ENCODE data around the gene AGAP1. TPM values are rescaled to one million over a fixed set of nuclear protein-coding genes. Genes with fewer than 3 reads are reported as not detected.
A peak's percentile ranks its signal among the peaks of the same experiment; 100 is the strongest.

The AGAP1 gene
- total RNA-seq, result 10 to 100 TPM in 3 of 6 experiments, 1 to 10 TPM in 3; 8.1 to 11.2 (median 9.8) TPM
- long read RNA-seq, result 0 reads

DNA sequence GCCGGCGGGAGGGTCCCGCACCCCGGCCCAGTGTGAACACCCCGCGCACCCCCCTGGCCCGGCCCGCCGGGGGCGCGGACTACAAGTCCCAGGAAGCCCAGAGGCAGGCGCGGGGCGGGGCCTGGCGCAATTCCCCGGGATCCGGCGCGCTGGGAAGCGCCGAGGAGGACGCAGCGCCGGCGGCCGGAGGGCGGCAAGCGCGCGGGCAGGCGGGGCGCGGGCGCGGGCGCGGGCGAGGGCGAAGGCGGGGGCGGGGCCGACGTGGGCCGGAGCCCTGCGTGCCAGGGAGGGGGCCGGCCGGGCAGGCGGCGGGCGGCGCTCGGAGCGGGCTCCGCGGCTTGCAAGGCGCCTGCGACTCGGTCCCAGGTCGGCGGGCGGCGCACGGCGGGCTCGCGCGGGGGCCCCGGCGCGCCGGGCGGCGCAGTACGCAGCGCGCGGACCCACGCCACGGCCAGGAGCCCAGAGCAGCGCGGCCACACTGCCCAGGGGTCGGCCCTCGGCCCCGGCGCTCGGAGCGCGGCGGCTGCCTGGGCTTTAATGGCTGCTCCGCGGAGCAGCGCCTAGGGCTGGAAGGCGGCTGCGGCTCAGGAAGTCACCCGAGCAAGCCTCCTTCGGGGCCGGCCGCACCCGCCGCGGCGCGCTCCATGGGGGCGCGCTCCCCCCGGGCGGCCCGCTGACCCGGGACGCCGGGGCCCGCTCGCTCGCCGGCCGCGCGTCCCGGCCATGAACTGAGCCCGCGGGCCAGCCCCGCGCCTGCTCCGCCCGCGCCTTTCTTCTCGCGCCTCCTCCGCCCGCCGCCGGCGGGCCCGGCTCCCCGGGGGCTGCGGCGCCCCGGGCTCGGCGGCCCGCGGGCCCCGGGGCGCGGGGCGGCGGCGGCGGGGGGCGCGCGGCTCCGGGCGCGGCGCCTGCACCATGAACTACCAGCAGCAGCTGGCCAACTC, at the start of gene AGAP1:
TSS of gene AGAP1 (plus strand) at position 269 of the 941 bp plus-strand sequence.
- peak within 1 kb of the TSS; percentile 58 to 79 (median 67) for H3K4me3 ChIP-seq

DNA sequence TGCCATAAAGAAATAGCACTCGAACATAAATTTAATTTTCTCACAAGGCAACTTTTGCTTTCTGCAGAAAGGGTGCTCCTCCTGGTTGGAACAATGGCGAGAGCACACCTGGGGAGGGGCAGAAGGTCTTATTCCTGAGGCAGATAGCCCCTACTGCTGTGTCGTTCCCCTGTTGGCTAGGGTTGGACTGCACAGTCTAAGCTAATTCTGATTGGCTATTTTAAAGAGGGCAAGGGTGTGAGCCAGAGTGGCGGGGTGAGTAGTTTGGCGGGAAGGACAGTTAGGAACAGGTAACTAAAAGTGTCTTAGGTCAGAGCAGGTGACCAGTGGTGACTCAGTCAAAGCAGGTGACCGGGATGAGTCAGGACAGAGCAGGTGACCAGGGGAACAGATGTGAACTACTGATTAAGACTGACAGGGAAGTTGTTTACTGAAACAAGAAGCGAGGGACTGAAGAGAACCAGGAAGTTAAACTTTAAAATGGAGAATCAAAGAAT, 49.7 kb upstream of the AGAP1 start:
- Histone ChIP-seq H3K27me3 (no peaks in the 10 kb centered on the region), H3K36me3 (no peaks in the 10 kb centered on the region), H3K4me1 (no peaks in the 10 kb centered on the region), H3K4me3 (no peak overlapping the region), H3K9me3 (no peaks in the 10 kb centered on the region), H3K27ac (no peak overlapping the region)
- intact Hi-C loops (cut with DNase I), result no loop called here
- TF ChIP-seq, protein P1, sequence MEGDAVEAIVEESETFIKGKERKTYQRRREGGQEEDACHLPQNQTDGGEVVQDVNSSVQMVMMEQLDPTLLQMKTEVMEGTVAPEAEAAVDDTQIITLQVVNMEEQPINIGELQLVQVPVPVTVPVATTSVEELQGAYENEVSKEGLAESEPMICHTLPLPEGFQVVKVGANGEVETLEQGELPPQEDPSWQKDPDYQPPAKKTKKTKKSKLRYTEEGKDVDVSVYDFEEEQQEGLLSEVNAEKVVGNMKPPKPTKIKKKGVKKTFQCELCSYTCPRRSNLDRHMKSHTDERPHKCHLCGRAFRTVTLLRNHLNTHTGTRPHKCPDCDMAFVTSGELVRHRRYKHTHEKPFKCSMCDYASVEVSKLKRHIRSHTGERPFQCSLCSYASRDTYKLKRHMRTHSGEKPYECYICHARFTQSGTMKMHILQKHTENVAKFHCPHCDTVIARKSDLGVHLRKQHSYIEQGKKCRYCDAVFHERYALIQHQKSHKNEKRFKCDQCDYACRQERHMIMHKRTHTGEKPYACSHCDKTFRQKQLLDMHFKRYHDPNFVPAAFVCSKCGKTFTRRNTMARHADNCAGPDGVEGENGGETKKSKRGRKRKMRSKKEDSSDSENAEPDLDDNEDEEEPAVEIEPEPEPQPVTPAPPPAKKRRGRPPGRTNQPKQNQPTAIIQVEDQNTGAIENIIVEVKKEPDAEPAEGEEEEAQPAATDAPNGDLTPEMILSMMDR (IDR thresholded peaks at IDR 0.05), result no peak
- TF ChIP-seq POLR2A (IDR thresholded peaks at IDR 0.05), result no peak
- peak in 1 of 3 donors; percentile 52 for DNase-seq
- ATAC-seq, result peak in 1 of 4 donors; percentile 67
- WGBS (ENCODE audit: insufficient coverage, low coverage, low lambda C conversion rate, missing lambda C conversion rate), result 74% methylated on average over 7 of the region's 7 CpGs

More for the DNA sequence above, at the start of gene AGAP1:
- Histone ChIP-seq H3K9me3 (no peaks in the 10 kb centered on the region), H3K4me1 (peaks cover 0 to 19% (median 10%) of the 10 kb centered on the region in 4 donors), H3K36me3 (no peaks in the 10 kb centered on the region), H3K27me3 (no peaks in the 10 kb centered on the region), H3K27ac (peak within 1 kb of the TSS; percentile 69 to 83 (median 70))
- TF ChIP-seq POLR2A (IDR thresholded peaks at IDR 0.05), result peak; percentile 47
- TF ChIP-seq, protein P1 (IDR thresholded peaks at IDR 0.05), result no peak
- WGBS (ENCODE audit: insufficient coverage, low coverage, low lambda C conversion rate, missing lambda C conversion rate), result no CpG with 5 or more reads among the region's 156 CpGs
- intact Hi-C loops (cut with DNase I), result no loop called here
- DNase-seq (peak; percentile 90 to 94 (median 92)), ATAC-seq (peak; percentile 84 to 89 (median 87))

DNA sequence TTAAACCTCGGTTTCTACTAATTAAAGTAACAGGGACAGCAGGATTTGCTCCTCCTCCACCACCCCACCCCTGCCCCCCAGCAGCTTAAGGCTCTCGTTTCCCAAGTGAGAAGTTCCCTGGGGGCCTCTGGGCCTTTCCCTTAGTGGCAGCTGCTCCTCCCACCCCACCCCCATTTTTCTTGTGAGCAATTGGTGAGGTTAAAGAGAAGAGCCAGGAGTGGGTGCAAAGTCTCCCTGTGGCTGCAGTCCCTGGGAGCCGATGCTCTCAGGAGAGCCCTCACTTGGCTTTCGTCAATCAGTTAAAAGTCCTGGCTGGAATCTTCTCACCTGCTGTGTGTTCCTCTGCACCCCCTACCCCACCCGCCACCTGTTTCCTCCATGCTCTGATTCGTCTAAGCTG, 48.7 kb upstream of the AGAP1 start:
- Histone ChIP-seq H3K4me3 (no peak overlapping the region), H3K36me3 (no peaks in the 10 kb centered on the region), H3K27ac (no peak overlapping the region), H3K9me3 (no peaks in the 10 kb centered on the region), H3K27me3 (no peaks in the 10 kb centered on the region), H3K4me1 (no peaks in the 10 kb centered on the region)
- no peak for TF ChIP-seq POLR2A (IDR thresholded peaks at IDR 0.05)
- TF ChIP-seq, protein P1 (IDR thresholded peaks at IDR 0.05), result no peak
- intact Hi-C loops (cut with DNase I), result no loop called here
- 56% methylated on average over 3 of the region's 6 CpGs for WGBS (ENCODE audit: insufficient coverage, low coverage, low lambda C conversion rate, missing lambda C conversion rate)
- DNase-seq, result no peak
- ATAC-seq, result no peak

DNA sequence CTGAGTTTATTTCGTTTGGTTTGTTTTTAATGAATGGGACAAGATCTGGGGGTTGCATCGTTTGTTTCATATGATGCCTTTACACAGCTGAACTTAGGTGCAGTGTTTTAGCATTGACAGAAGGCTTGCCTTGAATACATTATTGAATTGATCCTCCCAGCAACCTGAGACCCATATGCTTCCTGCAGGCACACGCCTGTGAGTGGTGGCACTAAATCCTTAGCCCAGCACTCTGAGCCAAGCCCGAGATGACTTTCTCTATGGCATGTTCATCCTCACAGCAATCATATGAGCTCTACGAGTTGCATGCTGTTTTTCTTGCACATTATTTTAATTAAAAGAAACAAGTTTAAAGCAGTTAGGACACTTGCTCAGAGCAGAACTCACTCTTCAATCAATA, 47.8 kb upstream of the AGAP1 start:
- no peaks in the 10 kb centered on the region for H3K27me3 ChIP-seq
- DNase-seq, result no peak
- H3K27ac ChIP-seq, result no peak overlapping the region
- no peaks in the 10 kb centered on the region for H3K36me3 ChIP-seq
- TF ChIP-seq, protein P1 (IDR thresholded peaks at IDR 0.05), result no peak
- no peak for TF ChIP-seq POLR2A (IDR thresholded peaks at IDR 0.05)
- no peak for ATAC-seq
- intact Hi-C loops (cut with DNase I), result no loop called here
- H3K9me3 ChIP-seq, result no peaks in the 10 kb centered on the region
- H3K4me3 ChIP-seq, result no peak overlapping the region
- 74% methylated on average over 5 of the region's 5 CpGs for WGBS (ENCODE audit: insufficient coverage, low coverage, low lambda C conversion rate, missing lambda C conversion rate)
- H3K4me1 ChIP-seq, result no peaks in the 10 kb centered on the region

All from right lobe of liver (tissue), 6 donors.